BLaER1 (cell line): ENCODE data around the gene FRMPD4.

ENCODE experiments used
- H3K27ac ChIP-seq: shearing (Covaris generic); formaldehyde crosslinking; 2 replicates; pipeline ENCODE4 v1.8.1; 2022
- H3K27me3 ChIP-seq: shearing (Covaris generic); formaldehyde crosslinking; 2 replicates; pipeline ENCODE4 v1.8.1; 2022
- H3K36me3 ChIP-seq: shearing (Covaris generic); formaldehyde crosslinking; 2 replicates; pipeline ENCODE4 v1.8.1; 2022
- H3K4me1 ChIP-seq: shearing (Covaris generic); formaldehyde crosslinking; 2 replicates; pipeline ENCODE4 v1.8.1; 2022
- H3K4me2 ChIP-seq: shearing (Covaris generic); formaldehyde crosslinking; 2 replicates; pipeline ENCODE4 v1.8.1; 2022
- H3K4me3 ChIP-seq: shearing (Covaris generic); formaldehyde crosslinking; 2 replicates; pipeline ENCODE4 v1.8.1; 2022
- H3K9ac ChIP-seq: shearing (Covaris generic); formaldehyde crosslinking; 2 replicates; pipeline ENCODE4 v1.8.1; 2022
- H3K9me3 ChIP-seq: shearing (Covaris generic); formaldehyde crosslinking; 2 replicates; pipeline ENCODE4 v1.8.1; 2022
- H4K20me1 ChIP-seq: shearing (Covaris generic); formaldehyde crosslinking; 2 replicates; pipeline ENCODE4 v1.8.1; 2022
- Cebpa-rat ChIP-seq: shearing (Covaris generic); IDR thresholded peaks from 2 replicates; pipeline ENCODE4 v1.8.1; 2022

The FRMPD4 gene

GRCh38 chrX:12693754-12694153, 555.5 kb downstream of the FRMPD4 start:
- no peaks in the 10 kb centered on the region for H4K20me1 ChIP-seq
- peaks cover 83% of the 10 kb centered on the region for H3K27me3 ChIP-seq
- no peak overlapping the region for H3K27ac ChIP-seq
- no peaks in the 10 kb centered on the region for H3K9me3 ChIP-seq
- no peak overlapping the region for H3K4me2 ChIP-seq
- no peak for TF ChIP-seq Cebpa-rat
- H3K36me3 ChIP-seq: no peaks in the 10 kb centered on the region
- no peaks in the 10 kb centered on the region for H3K4me1 ChIP-seq
- H3K9ac ChIP-seq: no peak overlapping the region
- no peak overlapping the region for H3K4me3 ChIP-seq

- Histone ChIP-seq H3K27me3 (peaks cover 78% of the 10 kb centered on the region), H3K4me3 (no peak overlapping the region), H3K9me3 (no peaks in the 10 kb centered on the region), H3K36me3 (no peaks in the 10 kb centered on the region), H3K4me2 (no peak overlapping the region), H3K9ac (no peak overlapping the region), H3K4me1 (no peaks in the 10 kb centered on the region), H3K27ac (no peak overlapping the region), H4K20me1 (no peaks in the 10 kb centered on the region)
- TF ChIP-seq Cebpa-rat: no peak
Measured at GRCh38 chrX:12700745-12701144, 562.5 kb downstream of the FRMPD4 start.

- H3K4me1 ChIP-seq: no peaks in the 10 kb centered on the region
- H3K36me3 ChIP-seq: no peaks in the 10 kb centered on the region
- no peak overlapping the region for H3K27ac ChIP-seq
- H3K27me3 ChIP-seq: peaks cover 85% of the 10 kb centered on the region
- H4K20me1 ChIP-seq: no peaks in the 10 kb centered on the region
- no peak overlapping the region for H3K4me3 ChIP-seq
- H3K9ac ChIP-seq: no peak overlapping the region
- no peaks in the 10 kb centered on the region for H3K9me3 ChIP-seq
- TF ChIP-seq Cebpa-rat: no peak
- H3K4me2 ChIP-seq: no peak overlapping the region
Measured at GRCh38 chrX:12701628-12702027, 563.4 kb downstream of the FRMPD4 start.

DNA sequence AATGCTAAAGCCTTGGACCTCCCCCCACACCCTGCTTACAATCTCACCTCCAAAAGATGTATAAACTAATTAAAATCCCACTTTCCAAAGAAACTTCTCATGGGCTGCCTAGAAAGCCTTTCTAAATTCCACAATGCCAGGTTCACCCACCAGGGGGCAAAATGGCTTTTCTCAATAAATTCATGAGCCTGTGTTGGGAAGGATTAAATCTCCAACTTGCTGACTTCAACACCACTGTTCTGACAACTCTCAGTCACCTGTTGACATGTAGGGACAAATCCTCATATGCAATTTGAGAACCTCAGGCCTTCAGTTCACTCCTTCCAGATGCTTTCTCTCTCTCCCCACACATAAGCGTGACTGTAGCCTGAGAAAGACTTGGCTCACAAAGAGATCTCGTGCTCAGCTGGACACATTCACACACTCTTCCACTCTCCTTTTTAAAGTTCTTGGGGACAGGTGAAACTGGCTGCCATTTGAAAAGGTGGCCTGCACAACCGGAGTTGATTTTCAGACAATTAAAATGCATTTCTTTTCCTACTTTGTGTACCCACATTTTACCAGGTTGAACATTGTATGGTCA, 564.3 kb downstream of the FRMPD4 start:
- H3K9ac ChIP-seq: no peak overlapping the region
- no peaks in the 10 kb centered on the region for H3K9me3 ChIP-seq
- no peak overlapping the region for H3K4me2 ChIP-seq
- no peaks in the 10 kb centered on the region for H3K4me1 ChIP-seq
- H3K36me3 ChIP-seq: no peaks in the 10 kb centered on the region
- TF ChIP-seq Cebpa-rat: no peak
- no peaks in the 10 kb centered on the region for H4K20me1 ChIP-seq
- H3K4me3 ChIP-seq: no peak overlapping the region
- peaks cover 85% of the 10 kb centered on the region for H3K27me3 ChIP-seq
- no peak overlapping the region for H3K27ac ChIP-seq

DNA sequence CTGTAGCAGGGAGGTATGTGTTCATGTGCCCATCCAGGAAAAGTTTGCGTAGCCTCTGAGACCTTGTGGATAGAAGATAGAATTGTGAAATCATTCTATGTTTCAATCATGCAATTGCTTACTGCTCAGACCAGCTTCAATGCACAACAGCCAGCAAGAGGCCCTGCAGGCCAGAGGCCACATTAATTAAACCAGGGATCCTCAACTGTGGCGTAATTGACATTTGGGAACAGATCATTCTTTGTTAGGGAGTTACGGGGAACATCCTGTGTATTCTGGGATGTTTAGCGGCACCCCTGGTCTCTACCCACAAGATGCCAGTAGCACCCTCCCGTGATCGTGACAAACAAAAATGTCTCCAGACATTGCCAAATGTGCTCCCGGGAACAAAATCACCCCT, 566.4 kb downstream of the FRMPD4 start:
- Histone ChIP-seq H3K36me3 (no peaks in the 10 kb centered on the region), H4K20me1 (no peaks in the 10 kb centered on the region), H3K4me1 (no peaks in the 10 kb centered on the region), H3K27ac (no peak overlapping the region), H3K4me2 (no peak overlapping the region), H3K27me3 (peaks cover 91% of the 10 kb centered on the region), H3K9ac (no peak overlapping the region), H3K4me3 (no peak overlapping the region), H3K9me3 (no peaks in the 10 kb centered on the region)
- no peak for TF ChIP-seq Cebpa-rat

DNA sequence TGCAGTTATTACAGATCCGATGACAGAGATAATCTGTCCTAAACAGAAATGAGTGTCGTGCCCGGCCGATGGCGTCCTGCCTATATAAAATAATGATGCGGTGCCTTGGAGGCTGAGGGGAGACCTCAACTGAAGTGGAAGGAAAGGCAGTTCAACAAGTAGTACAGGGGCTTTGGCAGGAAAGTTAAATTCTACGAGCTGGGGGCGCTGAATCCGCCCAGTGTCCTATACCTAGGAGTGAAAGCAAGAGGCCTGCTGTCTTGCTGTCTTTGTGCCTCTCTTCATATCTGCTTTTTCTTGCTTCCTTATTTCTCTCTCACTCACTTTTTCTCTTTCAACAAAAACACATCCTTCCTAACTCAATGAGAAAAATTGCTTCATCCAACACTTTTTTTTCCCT, 570.8 kb downstream of the FRMPD4 start:
- no peak overlapping the region for H3K9ac ChIP-seq
- peaks cover 93% of the 10 kb centered on the region for H3K27me3 ChIP-seq
- H3K4me3 ChIP-seq: no peak overlapping the region
- H3K4me1 ChIP-seq: peaks cover 15% of the 10 kb centered on the region; the same call in 1 of the 2 replicates
- TF ChIP-seq Cebpa-rat: no peak
- no peaks in the 10 kb centered on the region for H3K9me3 ChIP-seq
- H3K27ac ChIP-seq: no peak overlapping the region
- H3K36me3 ChIP-seq: no peaks in the 10 kb centered on the region
- H3K4me2 ChIP-seq: no peak overlapping the region
- no peaks in the 10 kb centered on the region for H4K20me1 ChIP-seq

DNA sequence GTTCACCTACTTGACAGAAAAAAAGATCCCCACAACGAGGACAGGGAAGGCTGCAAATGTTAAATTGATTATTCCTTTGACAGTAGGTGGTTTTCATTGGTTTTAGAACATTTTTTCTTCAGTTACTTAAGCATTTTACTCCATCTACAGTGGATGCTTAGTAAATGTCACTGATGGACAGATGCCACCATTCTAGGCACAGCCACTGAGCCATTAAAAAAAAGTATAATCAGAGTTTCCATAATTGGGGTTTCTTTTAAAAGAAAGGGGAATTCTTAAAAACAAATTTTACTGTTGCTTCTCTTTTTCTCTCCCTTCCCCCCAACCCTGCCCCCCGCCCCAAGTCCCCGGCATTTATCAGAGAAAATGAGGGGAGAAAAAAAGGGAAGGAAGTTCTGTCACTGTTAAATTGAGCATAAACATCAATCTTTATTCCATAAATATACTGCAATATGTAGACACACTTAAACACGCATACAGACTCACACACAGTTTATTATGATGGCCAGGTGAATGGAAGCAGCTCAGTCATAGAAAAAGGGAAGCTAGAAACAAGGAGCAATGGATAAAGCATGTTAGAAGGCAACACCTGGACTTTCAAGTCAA, 573.3 kb downstream of the FRMPD4 start:
- Histone ChIP-seq H3K4me3 (no peak overlapping the region), H3K4me2 (peak overlapping the region; percentile 30; the same call in 1 of the 2 replicates), H3K9me3 (no peaks in the 10 kb centered on the region), H3K27ac (no peak overlapping the region), H3K9ac (no peak overlapping the region), H3K4me1 (peaks cover 15% of the 10 kb centered on the region; the same call in 1 of the 2 replicates), H3K27me3 (peaks cover 95% of the 10 kb centered on the region), H3K36me3 (no peaks in the 10 kb centered on the region), H4K20me1 (no peaks in the 10 kb centered on the region)
- no peak for TF ChIP-seq Cebpa-rat

GRCh38 chrX:12716574-12716973, 578.3 kb downstream of the FRMPD4 start:
- H3K9me3 ChIP-seq: no peaks in the 10 kb centered on the region
- H3K36me3 ChIP-seq: no peaks in the 10 kb centered on the region
- H3K9ac ChIP-seq: no peak overlapping the region
- H4K20me1 ChIP-seq: peaks cover 11% of the 10 kb centered on the region; the same call in 1 of the 2 replicates
- no peak overlapping the region for H3K4me2 ChIP-seq
- H3K4me3 ChIP-seq: no peak overlapping the region
- H3K27ac ChIP-seq: no peak overlapping the region
- TF ChIP-seq Cebpa-rat: no peak
- H3K4me1 ChIP-seq: peaks cover 8% of the 10 kb centered on the region; the same call in 1 of the 2 replicates
- H3K27me3 ChIP-seq: peaks cover 92% of the 10 kb centered on the region

DNA sequence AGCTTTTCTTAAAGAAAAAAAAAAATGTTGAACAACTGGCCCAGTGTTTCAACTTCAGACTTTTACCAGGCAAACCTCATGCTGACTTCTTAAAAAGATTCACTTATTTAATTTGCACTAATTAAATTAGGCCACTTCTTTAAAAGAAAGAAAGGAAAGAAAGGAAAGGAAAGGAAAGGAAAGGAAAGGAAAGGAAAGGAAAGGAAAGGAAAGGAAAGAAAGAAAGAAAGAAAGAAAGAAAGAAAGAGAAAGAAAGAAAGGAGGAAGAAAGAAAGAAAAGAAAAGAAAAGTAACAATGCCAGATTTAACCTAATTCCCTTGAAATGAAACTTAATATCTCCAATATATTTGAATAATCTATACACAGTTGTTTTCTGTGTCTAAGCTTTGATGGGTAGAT, 581.6 kb downstream of the FRMPD4 start:
- H3K4me2 ChIP-seq: no peak overlapping the region
- no peak overlapping the region for H3K27ac ChIP-seq
- TF ChIP-seq Cebpa-rat: no peak
- peaks cover 79% of the 10 kb centered on the region for H3K27me3 ChIP-seq
- no peaks in the 10 kb centered on the region for H3K36me3 ChIP-seq
- H3K9me3 ChIP-seq: no peaks in the 10 kb centered on the region
- H3K4me1 ChIP-seq: no peaks in the 10 kb centered on the region
- no peak overlapping the region for H3K9ac ChIP-seq
- peaks cover 11% of the 10 kb centered on the region; the same call in 1 of the 2 replicates for H4K20me1 ChIP-seq
- no peak overlapping the region for H3K4me3 ChIP-seq

DNA sequence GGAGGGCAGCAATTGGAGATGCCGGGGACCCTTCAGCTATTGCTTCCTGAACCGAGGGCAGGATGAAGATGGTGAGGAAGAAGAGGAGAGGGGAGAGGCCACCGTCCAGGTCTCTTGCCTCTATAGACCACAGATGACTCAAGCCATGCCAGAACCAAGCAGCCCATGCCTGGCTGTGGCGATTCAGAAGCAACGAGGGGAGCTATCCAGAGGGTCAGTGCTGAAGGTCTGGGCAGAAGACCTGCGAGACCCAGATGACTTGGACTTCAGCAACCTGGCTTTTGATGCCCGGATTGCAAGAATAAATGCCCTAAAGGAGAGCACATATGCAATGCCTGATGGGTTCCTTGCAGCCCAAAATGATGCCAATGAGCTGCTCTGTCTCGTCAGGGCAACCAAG, 582.8 kb downstream of the FRMPD4 start:
- peaks cover 11% of the 10 kb centered on the region; the same call in 1 of the 2 replicates for H4K20me1 ChIP-seq
- no peak overlapping the region for H3K9ac ChIP-seq
- H3K4me3 ChIP-seq: no peak overlapping the region
- H3K4me2 ChIP-seq: no peak overlapping the region
- no peak overlapping the region for H3K27ac ChIP-seq
- peaks cover 81% of the 10 kb centered on the region for H3K27me3 ChIP-seq
- no peaks in the 10 kb centered on the region for H3K36me3 ChIP-seq
- H3K9me3 ChIP-seq: no peaks in the 10 kb centered on the region
- no peaks in the 10 kb centered on the region for H3K4me1 ChIP-seq
- TF ChIP-seq Cebpa-rat: no peak
